CD4-positive, alpha-beta T cell treated with Interleukin-21 for 1 hour (primary cell): ENCODE data around the gene RAB4A.
A peak's percentile ranks its signal among the peaks of the same experiment; 100 is the strongest.

Experiments used
- DNase-seq: peaks from one replicate; pipeline ENCODE4 v3.0.0-alpha.2; 2020

The RAB4A gene

GRCh38 chr1:229341774-229342655 lies 71.1 kb downstream of the RAB4A start:
- peak; percentile 89 for DNase-seq

DNA sequence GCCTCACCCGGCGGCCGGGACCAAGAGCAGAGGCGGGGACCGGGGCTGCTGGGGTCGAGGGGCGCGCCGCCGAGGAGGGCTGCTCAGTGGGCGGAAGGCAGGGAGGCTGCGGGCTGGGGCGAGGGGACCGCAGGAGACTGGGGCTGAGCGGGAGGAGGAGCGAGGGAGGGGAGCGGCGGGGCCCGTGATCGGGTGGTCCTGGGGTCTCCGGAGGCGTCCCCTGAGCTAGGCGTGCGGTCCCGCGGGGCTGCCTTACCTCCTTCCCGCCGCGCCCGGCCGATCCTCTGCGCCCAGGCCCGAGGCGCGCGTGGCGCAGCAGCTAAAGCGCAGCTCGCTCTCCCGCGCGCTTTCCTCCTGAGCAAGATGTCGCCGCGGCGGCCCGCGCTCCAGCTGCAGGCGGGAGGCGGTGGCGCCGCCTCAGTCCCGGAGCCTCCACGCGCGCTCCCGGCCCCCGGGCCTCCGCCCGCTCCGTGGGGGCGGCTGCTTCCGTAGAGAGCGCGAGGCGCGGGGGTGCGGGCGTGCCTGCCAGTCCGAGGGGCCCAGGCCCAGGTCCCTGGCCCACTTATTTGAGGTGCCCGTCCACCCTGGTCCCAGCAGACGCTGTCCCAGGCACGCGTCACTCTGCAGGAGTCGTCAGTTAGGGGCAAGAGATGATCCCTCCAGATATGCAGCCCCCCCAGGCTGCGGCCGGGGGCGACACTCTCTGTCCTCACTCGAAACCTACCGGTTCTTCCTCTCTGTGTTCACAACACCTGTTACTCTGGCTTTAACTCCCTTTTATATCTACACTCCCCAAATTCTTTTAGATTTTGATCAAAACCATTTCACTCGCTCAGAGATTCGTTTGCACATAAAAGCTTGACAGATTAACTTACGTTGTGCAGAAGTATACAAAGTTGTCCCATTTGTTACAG lies 72.0 kb downstream of the RAB4A start, which contains the start of gene CCSAP:
Gene CCSAP, minus strand, starts transcription at position 392 of the 914 bp plus-strand sequence. CDS start 582 bp downstream, outside the sequence.
- peak; percentile 65 for DNase-seq

DNA sequence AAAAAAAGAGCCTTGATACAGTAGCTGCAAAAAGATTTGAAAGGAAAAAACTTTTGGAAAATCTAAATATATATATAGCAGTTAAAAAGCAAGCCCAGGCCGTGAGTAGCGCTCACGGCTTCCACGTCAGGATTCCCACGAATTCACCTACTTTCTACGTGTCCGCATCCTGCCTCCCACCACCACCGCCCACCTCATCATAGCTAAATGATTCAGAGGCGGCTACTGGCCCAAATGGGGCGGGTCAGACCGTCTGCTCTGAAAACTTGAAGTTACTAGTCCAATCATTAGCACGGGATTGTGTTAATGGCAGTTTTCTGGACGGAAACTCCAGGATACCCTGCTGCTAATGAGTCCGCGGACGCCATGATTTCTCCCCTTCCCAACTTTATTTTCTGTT lies 73.2 kb downstream of the RAB4A start:
- no peak for DNase-seq

- DNase-seq = no peak
Observed at GRCh38 chr1:229344937-229345684, 74.2 kb downstream of the RAB4A start.

- no peak for DNase-seq
Observed at GRCh38 chr1:229347528-229347927, 76.6 kb downstream of the RAB4A start.

GRCh38 chr1:229349463-229350385 lies 78.8 kb downstream of the RAB4A start:
- no peak for DNase-seq

DNA sequence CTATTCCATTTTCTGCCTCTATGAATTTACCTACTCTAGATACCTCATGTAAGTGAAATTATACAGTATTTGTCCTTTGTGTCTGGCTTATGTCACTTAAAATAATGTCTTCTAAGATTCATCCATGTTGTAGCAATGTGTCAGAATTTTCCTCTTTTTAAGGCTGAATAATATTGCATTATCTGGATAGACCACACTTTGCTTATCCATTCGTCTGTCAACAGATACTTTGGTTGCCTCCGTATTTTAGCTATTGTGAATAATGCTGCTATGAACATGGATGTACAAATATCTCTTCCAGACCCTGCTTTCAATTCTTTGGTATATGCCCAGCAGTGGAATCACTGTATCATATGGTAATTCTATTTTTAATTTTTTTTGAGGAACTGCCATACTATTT lies 82.1 kb downstream of the RAB4A start:
- no peak for DNase-seq

DNA sequence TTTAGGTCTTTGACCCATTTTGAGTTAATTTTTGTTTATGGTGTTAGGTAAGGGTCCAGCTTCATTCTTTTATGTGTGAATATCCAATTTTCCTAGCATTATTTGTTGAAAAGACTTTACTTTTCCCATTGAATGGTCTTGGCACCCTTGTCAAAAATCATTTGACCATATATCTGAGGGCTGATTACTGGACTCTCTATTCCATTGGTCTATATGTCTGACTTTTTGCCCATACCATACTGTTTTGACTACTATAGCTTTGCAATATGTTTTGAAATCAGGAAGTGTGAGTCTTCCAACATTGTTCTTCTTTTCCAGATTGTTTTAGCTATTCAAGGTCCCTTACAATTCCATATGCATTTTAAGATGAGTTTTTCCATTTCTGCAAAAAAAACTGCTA lies 83.3 kb downstream of the RAB4A start:
- no peak for DNase-seq
